Lower leg skin (tissue), 3 donors: ENCODE measurements around the gene GABBR2.

Source experiments
- CTCF ChIP-seq, 3 donors: fragments of 450-650 bp; IDR thresholded peaks; one replicate each; pipeline ENCODE4 v1.5.1; 2016; ENCODE audit warnings: antibody characterized with exemption in 3 of 3, mild to moderate bottlenecking in 3 of 3, moderate library complexity in 2 of 3
- POLR2A ChIP-seq, 2 donors: fragments of 450-650 bp; IDR thresholded peaks; one replicate each; pipeline ENCODE4 v1.6.1; 2016 to 2017; ENCODE audit warnings: antibody characterized with exemption in 2 of 2, mild to moderate bottlenecking in 1 of 2, moderate library complexity in 1 of 2

GRCh38 chr9:98302938-98303632, 405.6 kb downstream of the GABBR2 start:
- TF ChIP-seq CTCF (IDR thresholded peaks at IDR 0.05) (no peak), POLR2A (IDR thresholded peaks at IDR 0.05) (no peak)
